ENCODE results near the gene FBXL13. TPM values are rescaled to one million over a fixed set of nuclear protein-coding genes. Genes with fewer than 3 reads are reported as not detected.

The FBXL13 gene
- total and polyA plus RNA-seq, 10 of the 15 experiments (the other 5 are each of a cell fraction or from before 2014, with no cell fraction given): 0.08 to 0.95 (median 0.28) TPM; not detected in 2

DNA sequence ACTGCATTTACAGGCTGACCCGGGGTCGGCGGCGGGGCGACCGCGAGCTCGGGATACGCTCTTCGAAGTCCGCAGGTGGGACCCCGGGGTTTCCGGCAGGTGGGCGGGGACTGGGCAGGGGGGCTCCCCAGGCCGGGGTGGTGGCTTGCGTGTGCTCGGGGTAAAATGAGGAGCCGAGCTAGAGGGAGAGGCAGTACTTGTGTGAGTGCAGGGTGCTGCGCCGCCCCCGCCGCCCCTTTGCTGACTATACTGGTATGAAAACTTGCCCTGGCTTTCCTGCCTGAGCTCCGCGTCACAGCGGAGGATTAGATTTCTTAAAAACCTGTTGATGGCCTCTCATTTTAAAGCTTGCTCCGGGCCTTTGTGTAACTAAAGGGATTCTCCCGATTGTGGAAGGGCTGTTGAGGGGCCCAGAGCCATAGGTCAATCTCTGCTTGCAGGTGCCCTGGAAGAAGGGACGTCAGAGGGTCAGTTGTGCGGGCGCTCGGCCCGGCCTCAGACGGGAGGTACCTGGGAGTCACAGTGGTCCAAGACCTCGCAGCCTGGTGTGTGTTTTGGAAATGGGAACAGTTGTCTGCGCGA is 832 bp upstream of the FBXL13 start (continued):
- TF ChIP-seq, protein P1, sequence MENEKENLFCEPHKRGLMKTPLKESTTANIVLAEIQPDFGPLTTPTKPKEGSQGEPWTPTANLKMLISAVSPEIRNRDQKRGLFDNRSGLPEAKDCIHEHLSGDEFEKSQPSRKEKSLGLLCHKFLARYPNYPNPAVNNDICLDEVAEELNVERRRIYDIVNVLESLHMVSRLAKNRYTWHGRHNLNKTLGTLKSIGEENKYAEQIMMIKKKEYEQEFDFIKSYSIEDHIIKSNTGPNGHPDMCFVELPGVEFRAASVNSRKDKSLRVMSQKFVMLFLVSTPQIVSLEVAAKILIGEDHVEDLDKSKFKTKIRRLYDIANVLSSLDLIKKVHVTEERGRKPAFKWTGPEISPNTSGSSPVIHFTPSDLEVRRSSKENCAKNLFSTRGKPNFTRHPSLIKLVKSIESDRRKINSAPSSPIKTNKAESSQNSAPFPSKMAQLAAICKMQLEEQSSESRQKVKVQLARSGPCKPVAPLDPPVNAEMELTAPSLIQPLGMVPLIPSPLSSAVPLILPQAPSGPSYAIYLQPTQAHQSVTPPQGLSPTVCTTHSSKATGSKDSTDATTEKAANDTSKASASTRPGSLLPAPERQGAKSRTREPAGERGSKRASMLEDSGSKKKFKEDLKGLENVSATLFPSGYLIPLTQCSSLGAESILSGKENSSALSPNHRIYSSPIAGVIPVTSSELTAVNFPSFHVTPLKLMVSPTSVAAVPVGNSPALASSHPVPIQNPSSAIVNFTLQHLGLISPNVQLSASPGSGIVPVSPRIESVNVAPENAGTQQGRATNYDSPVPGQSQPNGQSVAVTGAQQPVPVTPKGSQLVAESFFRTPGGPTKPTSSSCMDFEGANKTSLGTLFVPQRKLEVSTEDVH (IDR thresholded peaks at IDR 0.05; ENCODE audit: low read depth, partially characterized antibody): no peak
- TF ChIP-seq, protein P2, sequence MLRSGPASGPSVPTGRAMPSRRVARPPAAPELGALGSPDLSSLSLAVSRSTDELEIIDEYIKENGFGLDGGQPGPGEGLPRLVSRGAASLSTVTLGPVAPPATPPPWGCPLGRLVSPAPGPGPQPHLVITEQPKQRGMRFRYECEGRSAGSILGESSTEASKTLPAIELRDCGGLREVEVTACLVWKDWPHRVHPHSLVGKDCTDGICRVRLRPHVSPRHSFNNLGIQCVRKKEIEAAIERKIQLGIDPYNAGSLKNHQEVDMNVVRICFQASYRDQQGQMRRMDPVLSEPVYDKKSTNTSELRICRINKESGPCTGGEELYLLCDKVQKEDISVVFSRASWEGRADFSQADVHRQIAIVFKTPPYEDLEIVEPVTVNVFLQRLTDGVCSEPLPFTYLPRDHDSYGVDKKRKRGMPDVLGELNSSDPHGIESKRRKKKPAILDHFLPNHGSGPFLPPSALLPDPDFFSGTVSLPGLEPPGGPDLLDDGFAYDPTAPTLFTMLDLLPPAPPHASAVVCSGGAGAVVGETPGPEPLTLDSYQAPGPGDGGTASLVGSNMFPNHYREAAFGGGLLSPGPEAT (IDR thresholded peaks at IDR 0.05; ENCODE audit: low read depth): 0 out of 2 replicates have a peak, but pooled peaks have one; percentile 23
- peak; percentile 18; the same call in 1 of the 2 replicates for TF ChIP-seq POLR2AphosphoS2 (IDR thresholded peaks at IDR 0.05; ENCODE audit: low read depth, low read length)
- TF ChIP-seq POLR2AphosphoS5 (IDR thresholded peaks at IDR 0.05; ENCODE audit: low read length): 0 out of 2 replicates have a peak, but pooled peaks have one; percentile 47
- TF ChIP-seq, protein P3, sequence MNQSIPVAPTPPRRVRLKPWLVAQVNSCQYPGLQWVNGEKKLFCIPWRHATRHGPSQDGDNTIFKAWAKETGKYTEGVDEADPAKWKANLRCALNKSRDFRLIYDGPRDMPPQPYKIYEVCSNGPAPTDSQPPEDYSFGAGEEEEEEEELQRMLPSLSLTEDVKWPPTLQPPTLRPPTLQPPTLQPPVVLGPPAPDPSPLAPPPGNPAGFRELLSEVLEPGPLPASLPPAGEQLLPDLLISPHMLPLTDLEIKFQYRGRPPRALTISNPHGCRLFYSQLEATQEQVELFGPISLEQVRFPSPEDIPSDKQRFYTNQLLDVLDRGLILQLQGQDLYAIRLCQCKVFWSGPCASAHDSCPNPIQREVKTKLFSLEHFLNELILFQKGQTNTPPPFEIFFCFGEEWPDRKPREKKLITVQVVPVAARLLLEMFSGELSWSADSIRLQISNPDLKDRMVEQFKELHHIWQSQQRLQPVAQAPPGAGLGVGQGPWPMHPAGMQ (IDR thresholded peaks at IDR 0.05; ENCODE audit: borderline replicate concordance): no peak
- TF ChIP-seq YBX1 (IDR thresholded peaks at IDR 0.05): no peak
- no peak for TF ChIP-seq WRNIP1 (IDR thresholded peaks at IDR 0.05; ENCODE audit: borderline replicate concordance, low read depth, low read length)
- TF ChIP-seq, protein P4, sequence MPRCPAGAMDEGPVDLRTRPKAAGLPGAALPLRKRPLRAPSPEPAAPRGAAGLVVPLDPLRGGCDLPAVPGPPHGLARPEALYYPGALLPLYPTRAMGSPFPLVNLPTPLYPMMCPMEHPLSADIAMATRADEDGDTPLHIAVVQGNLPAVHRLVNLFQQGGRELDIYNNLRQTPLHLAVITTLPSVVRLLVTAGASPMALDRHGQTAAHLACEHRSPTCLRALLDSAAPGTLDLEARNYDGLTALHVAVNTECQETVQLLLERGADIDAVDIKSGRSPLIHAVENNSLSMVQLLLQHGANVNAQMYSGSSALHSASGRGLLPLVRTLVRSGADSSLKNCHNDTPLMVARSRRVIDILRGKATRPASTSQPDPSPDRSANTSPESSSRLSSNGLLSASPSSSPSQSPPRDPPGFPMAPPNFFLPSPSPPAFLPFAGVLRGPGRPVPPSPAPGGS (IDR thresholded peaks at IDR 0.05; ENCODE audit: borderline replicate concordance, insufficient read depth, low read depth, low read length, poor library complexity, severe bottlenecking): peak; percentile 10
- no peak for TF ChIP-seq MYC (IDR thresholded peaks at IDR 0.05; ENCODE audit: insufficient read depth, insufficient read length, insufficient replicate concordance, low read length, severe bottlenecking)
- TF ChIP-seq, protein P5, sequence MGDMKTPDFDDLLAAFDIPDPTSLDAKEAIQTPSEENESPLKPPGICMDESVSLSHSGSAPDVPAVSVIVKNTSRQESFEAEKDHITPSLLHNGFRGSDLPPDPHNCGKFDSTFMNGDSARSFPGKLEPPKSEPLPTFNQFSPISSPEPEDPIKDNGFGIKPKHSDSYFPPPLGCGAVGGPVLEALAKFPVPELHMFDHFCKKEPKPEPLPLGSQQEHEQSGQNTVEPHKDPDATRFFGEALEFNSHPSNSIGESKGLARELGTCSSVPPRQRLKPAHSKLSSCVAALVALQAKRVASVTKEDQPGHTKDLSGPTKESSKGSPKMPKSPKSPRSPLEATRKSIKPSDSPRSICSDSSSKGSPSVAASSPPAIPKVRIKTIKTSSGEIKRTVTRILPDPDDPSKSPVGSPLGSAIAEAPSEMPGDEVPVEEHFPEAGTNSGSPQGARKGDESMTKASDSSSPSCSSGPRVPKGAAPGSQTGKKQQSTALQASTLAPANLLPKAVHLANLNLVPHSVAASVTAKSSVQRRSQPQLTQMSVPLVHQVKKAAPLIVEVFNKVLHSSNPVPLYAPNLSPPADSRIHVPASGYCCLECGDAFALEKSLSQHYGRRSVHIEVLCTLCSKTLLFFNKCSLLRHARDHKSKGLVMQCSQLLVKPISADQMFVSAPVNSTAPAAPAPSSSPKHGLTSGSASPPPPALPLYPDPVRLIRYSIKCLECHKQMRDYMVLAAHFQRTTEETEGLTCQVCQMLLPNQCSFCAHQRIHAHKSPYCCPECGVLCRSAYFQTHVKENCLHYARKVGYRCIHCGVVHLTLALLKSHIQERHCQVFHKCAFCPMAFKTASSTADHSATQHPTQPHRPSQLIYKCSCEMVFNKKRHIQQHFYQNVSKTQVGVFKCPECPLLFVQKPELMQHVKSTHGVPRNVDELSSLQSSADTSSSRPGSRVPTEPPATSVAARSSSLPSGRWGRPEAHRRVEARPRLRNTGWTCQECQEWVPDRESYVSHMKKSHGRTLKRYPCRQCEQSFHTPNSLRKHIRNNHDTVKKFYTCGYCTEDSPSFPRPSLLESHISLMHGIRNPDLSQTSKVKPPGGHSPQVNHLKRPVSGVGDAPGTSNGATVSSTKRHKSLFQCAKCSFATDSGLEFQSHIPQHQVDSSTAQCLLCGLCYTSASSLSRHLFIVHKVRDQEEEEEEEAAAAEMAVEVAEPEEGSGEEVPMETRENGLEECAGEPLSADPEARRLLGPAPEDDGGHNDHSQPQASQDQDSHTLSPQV (IDR thresholded peaks at IDR 0.05): no peak
- TF ChIP-seq RELA (IDR thresholded peaks at IDR 0.05; ENCODE audit: borderline replicate concordance, partially characterized antibody): no peak
- TF ChIP-seq FOS (IDR thresholded peaks at IDR 0.05; ENCODE audit: borderline replicate concordance, extremely low read depth, insufficient read length): no peak
- TF ChIP-seq EGR1 (IDR thresholded peaks at IDR 0.05; ENCODE audit: borderline replicate concordance in 1 of 2, low read depth in 2 of 2, low read length in 2 of 2): peak in 1 of 2 experiments; percentile 94; a peak in 2 of 3 replicates
- TF ChIP-seq ZBED1 (IDR thresholded peaks at IDR 0.05; ENCODE audit: borderline replicate concordance): no peak
- TF ChIP-seq NFIC (IDR thresholded peaks at IDR 0.05; ENCODE audit: low read depth, low read length): no peak

Measured in GM12878 (cell line).